HL-60 (cell line): Measurements from ENCODE around the gene SNX25.

Experiments used
- CTCF ChIP-seq: IDR thresholded peaks from one replicate; pipeline ENCODE4 v1.5.1; 2011; ENCODE audit warnings: low read length, control low read depth, inconsistent platforms; ENCODE audit not compliant: insufficient read depth
- POLR2AphosphoS5 ChIP-seq: IDR thresholded peaks from 2 replicates; pipeline ENCODE4 v1.6.1; 2012; ENCODE audit warnings: low read depth

- TF ChIP-seq CTCF (no peak), POLR2AphosphoS5 (no peak)
Measured at GRCh38 chr4:185323606-185324005, 114.2 kb downstream of the SNX25 start.
